Chondrocyte (in vitro differentiated cells): Measurements from ENCODE around the gene ATP8B3. TPM values are rescaled to one million over a fixed set of nuclear protein-coding genes. Genes with fewer than 3 reads are reported as not detected.
A peak's percentile ranks its signal among the peaks of the same experiment; 100 is the strongest.

ENCODE experiments used
- DNase-seq: peaks from one replicate; pipeline ENCODE4 v3.0.0; 2021; ENCODE audit warnings: mixed read lengths, low spot score
- H3K27ac Mint-ChIP-seq: one replicate; pipeline ENCODE4 v1.8.0; 2021; ENCODE audit warnings: mild to moderate bottlenecking, moderate library complexity, mixed read lengths; ENCODE audit not compliant: unreplicated experiment
- H3K27me3 Mint-ChIP-seq: 2 replicates; pipeline ENCODE4 v1.8.0; 2021; ENCODE audit warnings: low read depth, mixed read lengths
- H3K36me3 Mint-ChIP-seq: 2 replicates; pipeline ENCODE4 v1.8.0; 2021; ENCODE audit warnings: low read depth, mixed read lengths
- H3K4me1 Mint-ChIP-seq: 2 replicates; pipeline ENCODE4 v1.8.0; 2021; ENCODE audit warnings: low read depth, mild to moderate bottlenecking, mixed read lengths
- H3K4me3 Mint-ChIP-seq: one replicate; pipeline ENCODE4 v1.8.0; 2021; ENCODE audit warnings: mild to moderate bottlenecking, moderate library complexity, mixed read lengths; ENCODE audit not compliant: unreplicated experiment
- H3K9me3 Mint-ChIP-seq: 2 replicates; pipeline ENCODE4 v1.8.0; 2021; ENCODE audit warnings: low read depth, mixed read lengths
- CTCF ChIP-seq: fragments of 200-600 bp; sonication (generic); IDR thresholded peaks from 2 replicates; pipeline ENCODE4 v1.5.0; 2021; ENCODE audit warnings: antibody characterized with exemption, mild to moderate bottlenecking, moderate library complexity
- total RNA-seq: library from RNA; stranded (reverse); gene quantifications from 3 replicates; pipeline ENCODE4 v1.2.1, GENCODE V29; 2021

ATP8B3 gene
- total RNA-seq, 1 donor from 2014 or later: 5.7 TPM

- no peaks in the 10 kb centered on the region for H3K9me3 Mint-ChIP-seq
- TF ChIP-seq CTCF: no peak
- H3K4me1 Mint-ChIP-seq: peaks cover 41% of the 10 kb centered on the region
- H3K36me3 Mint-ChIP-seq: no peaks in the 10 kb centered on the region
- H3K27me3 Mint-ChIP-seq: no peaks in the 10 kb centered on the region
- no peak overlapping the region for H3K4me3 Mint-ChIP-seq
- no peak overlapping the region for H3K27ac Mint-ChIP-seq
- no peak for DNase-seq
Observed at GRCh38 chr19:1845125-1845515, 33.0 kb upstream of the ATP8B3 start.

- no peak overlapping the region for H3K27ac Mint-ChIP-seq
- H3K4me3 Mint-ChIP-seq: no peak overlapping the region
- no peaks in the 10 kb centered on the region for H3K36me3 Mint-ChIP-seq
- peaks cover 41% of the 10 kb centered on the region for H3K4me1 Mint-ChIP-seq
- no peak for DNase-seq
- H3K9me3 Mint-ChIP-seq: no peaks in the 10 kb centered on the region
- no peak for TF ChIP-seq CTCF
- H3K27me3 Mint-ChIP-seq: no peaks in the 10 kb centered on the region
Observed at GRCh38 chr19:1844513-1845124, 32.5 kb upstream of the ATP8B3 start.

- no peaks in the 10 kb centered on the region for H3K27me3 Mint-ChIP-seq
- H3K27ac Mint-ChIP-seq: no peak overlapping the region
- TF ChIP-seq CTCF: peak; percentile 37
- DNase-seq: no peak
- peaks cover 41% of the 10 kb centered on the region for H3K4me1 Mint-ChIP-seq
- H3K4me3 Mint-ChIP-seq: no peak overlapping the region
- no peaks in the 10 kb centered on the region for H3K36me3 Mint-ChIP-seq
- no peaks in the 10 kb centered on the region for H3K9me3 Mint-ChIP-seq
Observed at GRCh38 chr19:1843646-1844394, 31.7 kb upstream of the ATP8B3 start.

GRCh38 chr19:1843116-1843515 lies 31.0 kb upstream of the ATP8B3 start:
- H3K4me1 Mint-ChIP-seq: peaks cover 41% of the 10 kb centered on the region
- H3K27me3 Mint-ChIP-seq: no peaks in the 10 kb centered on the region
- H3K36me3 Mint-ChIP-seq: no peaks in the 10 kb centered on the region
- no peak overlapping the region for H3K27ac Mint-ChIP-seq
- DNase-seq: no peak
- H3K4me3 Mint-ChIP-seq: no peak overlapping the region
- H3K9me3 Mint-ChIP-seq: no peaks in the 10 kb centered on the region
- no peak for TF ChIP-seq CTCF

GRCh38 chr19:1841209-1841924 lies 29.3 kb upstream of the ATP8B3 start:
- Mint-ChIP-seq H3K9me3 (no peaks in the 10 kb centered on the region), H3K4me3 (no peak overlapping the region), H3K27ac (no peak overlapping the region), H3K36me3 (no peaks in the 10 kb centered on the region), H3K27me3 (no peaks in the 10 kb centered on the region), H3K4me1 (peaks cover 28% of the 10 kb centered on the region)
- TF ChIP-seq CTCF: no peak
- DNase-seq: no peak
